KMS-11 (cell line): Measurements from ENCODE around the gene KRTAP2-4.
"Not testable (repeated sequence)": the region's sequence is repeated elsewhere in the genome, so short reads cannot be mapped to it uniquely, and the experiment has no call there.

Experiments
- H2AFZ ChIP-seq: fragments of 200-600 bp; sonication (generic); 2 replicates; pipeline ENCODE4 v1.6.1; 2016; ENCODE audit warnings: antibody characterized with exemption, mixed run types, low read depth
- H3K27ac ChIP-seq: fragments of 200-600 bp; sonication (generic); 2 replicates; pipeline ENCODE4 v1.6.1; 2016; ENCODE audit warnings: mild to moderate bottlenecking, mixed run types
- H3K27me3 ChIP-seq: fragments of 200-600 bp; sonication (generic); 2 replicates; pipeline ENCODE4 v1.6.1; 2017; ENCODE audit warnings: mild to moderate bottlenecking, low read depth, mixed run types, moderate library complexity; ENCODE audit not compliant: insufficient read depth
- H3K36me3 ChIP-seq: fragments of 200-600 bp; sonication (generic); 2 replicates; pipeline ENCODE4 v1.6.1; 2017; ENCODE audit warnings: mild to moderate bottlenecking, mixed run types; ENCODE audit not compliant: insufficient read depth
- H3K4me1 ChIP-seq: fragments of 200-600 bp; sonication (generic); 2 replicates; pipeline ENCODE4 v1.6.1; 2016; ENCODE audit warnings: mild to moderate bottlenecking, low read depth, mixed run types; ENCODE audit not compliant: poor library complexity, severe bottlenecking
- H3K4me2 ChIP-seq: fragments of 200-600 bp; sonication (generic); 2 replicates; pipeline ENCODE4 v1.7.0; 2016; ENCODE audit warnings: mild to moderate bottlenecking, mixed run types
- H3K4me3 ChIP-seq: fragments of 200-600 bp; sonication (generic); IDR thresholded peaks from 2 replicates; pipeline ENCODE4 v1.6.1; 2017; ENCODE audit warnings: low read depth, low read length, mixed read lengths; ENCODE audit not compliant: insufficient read depth
- H3K79me2 ChIP-seq: fragments of 200-600 bp; sonication (generic); 2 replicates; pipeline ENCODE4 v1.6.1; 2016; ENCODE audit warnings: low read depth, mixed run types; ENCODE audit not compliant: insufficient read depth
- H3K9ac ChIP-seq: fragments of 200-600 bp; sonication (generic); 2 replicates; pipeline ENCODE4 v1.6.1; 2016; ENCODE audit warnings: mild to moderate bottlenecking, mixed run types
- H4K20me1 ChIP-seq: fragments of 200-600 bp; sonication (generic); 2 replicates; pipeline ENCODE4 v1.6.1; 2016; ENCODE audit warnings: mild to moderate bottlenecking, mixed run types; ENCODE audit not compliant: insufficient read depth
- CTCF ChIP-seq: fragments of 200-600 bp; sonication (generic); conservative IDR thresholded peaks from 2 replicates; pipeline ENCODE4 v1.6.1; 2017; ENCODE audit warnings: low read depth, mild to moderate bottlenecking, antibody characterized with exemption, low read length, moderate library complexity, mixed read lengths

The KRTAP2-4 gene

GRCh38 chr17:41064301-41064700 is 1.4 kb downstream of the KRTAP2-4 start:
- no peak for TF ChIP-seq CTCF
- H4K20me1 ChIP-seq, result no peaks in the 10 kb centered on the region
- no peak overlapping the region for H3K9ac ChIP-seq
- no peak overlapping the region for H3K4me2 ChIP-seq
- H3K79me2 ChIP-seq, result no peaks in the 10 kb centered on the region
- H3K36me3 ChIP-seq, result no peaks in the 10 kb centered on the region
- no peak overlapping the region for H2AFZ ChIP-seq
- no peak overlapping the region for H3K4me3 ChIP-seq
- H3K27me3 ChIP-seq, result no peaks in the 10 kb centered on the region
- H3K4me1 ChIP-seq, result no peaks in the 10 kb centered on the region
- no peak overlapping the region for H3K27ac ChIP-seq

GRCh38 chr17:41063449-41063848 is 2.2 kb downstream of the KRTAP2-4 start:
- H3K9ac ChIP-seq, result no peak overlapping the region
- H3K79me2 ChIP-seq, result no peaks in the 10 kb centered on the region
- TF ChIP-seq CTCF, result no peak
- H4K20me1 ChIP-seq, result no peaks in the 10 kb centered on the region
- H3K27me3 ChIP-seq, result no peaks in the 10 kb centered on the region
- H3K4me1 ChIP-seq, result no peaks in the 10 kb centered on the region
- no peak overlapping the region for H2AFZ ChIP-seq
- H3K4me3 ChIP-seq, result no peak overlapping the region
- no peaks in the 10 kb centered on the region for H3K36me3 ChIP-seq
- H3K27ac ChIP-seq, result no peak overlapping the region
- no peak overlapping the region for H3K4me2 ChIP-seq

- Histone ChIP-seq H2AFZ (no peak overlapping the region), H3K4me3 (no peak overlapping the region), H4K20me1 (no peaks in the 10 kb centered on the region), H3K4me1 (no peaks in the 10 kb centered on the region), H3K79me2 (no peaks in the 10 kb centered on the region), H3K4me2 (no peak overlapping the region), H3K36me3 (no peaks in the 10 kb centered on the region), H3K27me3 (no peaks in the 10 kb centered on the region), H3K9ac (no peak overlapping the region), H3K27ac (no peak overlapping the region)
- TF ChIP-seq CTCF, result no peak
Measured at GRCh38 chr17:41061964-41062363, 3.7 kb downstream of the KRTAP2-4 start.

GRCh38 chr17:41060052-41060604 is 5.6 kb downstream of the KRTAP2-4 start, which contains the start of gene KRTAP2-3:
TSS of gene KRTAP2-3 (minus strand) at chr17:41060114. CDS start at chr17:41060050, 64 bp downstream.
- Histone ChIP-seq H3K9ac (no peak within 1 kb of the TSS), H3K4me2 (no peak within 1 kb of the TSS), H4K20me1 (no peaks in the 10 kb centered on the region), H3K27me3 (no peaks in the 10 kb centered on the region), H3K4me3 (no peak within 1 kb of the TSS), H3K4me1 (no peaks in the 10 kb centered on the region), H3K36me3 (no peaks in the 10 kb centered on the region), H2AFZ (no peak within 1 kb of the TSS), H3K27ac (no peak within 1 kb of the TSS), H3K79me2 (no peaks in the 10 kb centered on the region)
- no peak for TF ChIP-seq CTCF

GRCh38 chr17:41059276-41060051 is 6.2 kb downstream of the KRTAP2-4 start:
- H3K4me3 ChIP-seq, H3K36me3 ChIP-seq, H3K27ac ChIP-seq, H3K9ac ChIP-seq, H3K4me1 ChIP-seq, H2AFZ ChIP-seq, H3K27me3 ChIP-seq, H3K4me2 ChIP-seq, H4K20me1 ChIP-seq, H3K79me2 ChIP-seq: not testable (repeated sequence)
